ENCODE data around the gene GOLGA6L1.
"Not testable (repeated sequence)": the region's sequence is repeated elsewhere in the genome, so short reads cannot be mapped to it uniquely, and the experiment has no call there.

The GOLGA6L1 gene

GRCh38 chr15:23136722-23137121 lies at the start of gene GOLGA6L1:
TSS of gene GOLGA6L1 (minus strand) at chr15:23136822. CDS start at chr15:23136731, 91 bp downstream.
- not testable (repeated sequence) for DNase-seq (ENCODE audit: low read depth)

DNA sequence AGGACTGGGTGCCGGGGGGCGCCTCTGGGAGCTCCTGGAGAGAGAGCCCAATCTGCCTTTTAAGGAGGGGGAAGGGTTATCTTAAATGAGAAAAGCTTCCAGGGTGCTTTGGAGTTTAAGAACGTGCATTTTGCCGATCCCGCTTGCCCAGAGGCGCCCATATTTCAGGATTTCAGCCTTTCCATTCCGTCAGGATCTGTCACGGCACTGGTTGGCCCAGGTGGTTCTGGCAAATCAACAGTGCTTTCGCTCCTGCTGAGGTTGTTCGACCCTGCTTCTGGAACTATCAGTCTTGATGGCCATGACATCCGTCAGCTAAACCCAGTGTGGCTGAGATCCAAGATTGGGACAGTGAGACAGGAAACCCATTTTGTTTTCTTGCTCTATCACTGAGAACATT lies 44.6 kb upstream of the GOLGA6L1 start:
- not testable (repeated sequence) for DNase-seq (ENCODE audit: low read depth)

DNA sequence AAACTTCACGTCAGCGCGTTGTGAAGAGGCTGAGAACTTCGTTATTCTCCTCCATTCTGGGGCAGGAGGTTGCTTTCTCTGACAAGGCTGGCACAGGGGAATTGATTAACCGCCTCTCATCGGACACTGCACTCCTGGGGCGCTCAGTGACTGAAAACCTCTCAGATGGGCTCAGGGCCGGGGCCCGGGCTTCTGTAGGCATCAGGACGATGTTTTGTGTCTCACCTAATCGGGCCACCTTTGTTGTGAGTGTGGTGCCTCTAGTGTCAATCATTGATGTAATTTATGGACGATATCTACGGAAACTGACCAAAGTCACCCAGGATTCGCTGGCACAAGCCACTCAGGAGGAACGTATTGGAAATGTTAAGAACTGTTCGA lies 43.9 kb upstream of the GOLGA6L1 start:
- DNase-seq (ENCODE audit: low read depth) = not testable (repeated sequence)

DNA sequence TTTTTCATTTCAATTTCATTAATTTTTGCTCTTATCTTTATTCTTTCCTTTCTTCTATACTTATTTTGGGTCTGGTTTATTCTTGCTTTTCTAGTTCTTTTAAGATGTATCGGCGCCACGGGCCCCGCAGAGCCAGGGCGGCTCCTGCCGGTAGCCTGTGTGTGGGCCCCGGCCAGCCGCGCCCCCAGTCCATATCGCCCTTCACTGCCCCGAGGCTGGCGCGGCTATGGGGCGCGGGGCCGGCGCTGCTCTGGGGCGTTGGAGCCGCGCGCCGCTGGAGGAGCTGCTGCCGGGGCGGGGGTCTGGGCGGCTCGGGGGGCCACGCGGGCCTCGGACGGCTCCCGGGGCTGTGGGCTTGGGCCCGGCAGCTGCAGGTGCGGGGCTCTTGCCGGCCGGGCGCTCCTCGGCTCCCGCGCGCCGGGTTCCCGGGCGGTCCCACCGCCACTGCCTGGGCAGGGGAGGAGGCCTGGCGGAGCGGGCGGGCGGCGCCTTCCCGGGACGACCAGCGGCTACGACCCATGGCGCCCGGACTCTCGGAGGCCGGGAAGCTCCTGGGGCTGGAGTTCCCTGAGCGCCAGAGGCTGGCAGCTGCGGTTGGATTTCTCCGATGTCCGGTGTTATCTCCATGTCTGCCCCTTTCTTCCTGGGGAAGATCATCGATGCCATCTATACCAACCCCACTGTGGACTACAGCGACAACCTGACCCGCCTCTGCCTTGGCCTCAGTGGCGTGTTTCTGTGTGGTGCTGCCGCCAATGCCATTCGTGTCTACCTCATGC lies 43.3 kb upstream of the GOLGA6L1 start:
- DNase-seq (ENCODE audit: low read depth) = not testable (repeated sequence)

- DNase-seq (ENCODE audit: low read depth) = not testable (repeated sequence)
Measured at GRCh38 chr15:23176683-23177082, 40.1 kb upstream of the GOLGA6L1 start.

- DNase-seq (ENCODE audit: low read depth) = not testable (repeated sequence)
Measured at GRCh38 chr15:23175606-23176005, 39.0 kb upstream of the GOLGA6L1 start.

- not testable (repeated sequence) for DNase-seq (ENCODE audit: low read depth)
Measured at GRCh38 chr15:23174609-23175140, 38.1 kb upstream of the GOLGA6L1 start.

GRCh38 chr15:23132787-23133186 lies 3.8 kb downstream of the GOLGA6L1 start:
- not testable (repeated sequence) for DNase-seq (ENCODE audit: low read depth)

DNA sequence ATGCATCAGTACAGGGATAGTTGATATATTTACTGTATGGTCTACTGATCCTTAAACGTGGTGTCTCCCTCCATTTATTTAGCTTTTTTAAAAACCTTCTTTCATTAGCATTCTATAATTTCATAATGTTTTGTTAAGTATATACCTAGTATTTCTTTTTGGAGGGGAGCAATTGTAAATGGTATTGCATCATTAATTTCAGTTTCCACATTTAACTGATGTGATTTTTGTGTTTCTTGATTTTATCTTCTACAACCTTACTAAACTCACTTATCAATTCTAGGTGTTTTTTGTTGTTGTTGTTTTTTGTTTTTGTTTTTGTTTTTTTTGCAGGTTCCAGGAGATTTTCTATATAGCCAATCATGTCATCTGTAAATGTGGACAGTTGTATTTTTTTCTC lies 18.4 kb downstream of the GOLGA6L1 start:
- DNase-seq (ENCODE audit: low read depth) = no peak

DNA sequence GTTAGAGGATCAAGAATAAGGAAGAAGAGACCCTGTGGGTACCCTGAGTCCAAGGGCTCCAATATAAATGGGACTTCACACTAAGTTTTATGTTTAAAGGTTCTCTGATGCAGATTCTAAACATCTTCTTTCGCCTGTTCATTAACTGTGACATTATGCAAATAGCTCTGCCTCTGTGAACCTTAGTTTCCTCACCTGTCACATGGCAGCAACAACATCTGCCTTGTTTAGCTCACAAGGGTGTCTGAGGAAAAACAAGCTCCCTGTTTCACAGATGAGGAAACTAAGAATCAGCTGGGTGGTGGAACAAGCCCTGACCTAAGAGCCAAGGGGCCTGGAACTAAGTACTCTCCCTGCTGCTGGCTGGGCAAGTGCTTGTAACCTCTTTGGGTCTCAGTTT lies 40.8 kb downstream of the GOLGA6L1 start:
- DNase-seq (ENCODE audit: low read depth) = no peak

- DNase-seq (ENCODE audit: low read depth) = no peak
Measured at GRCh38 chr15:23083115-23083514, 53.5 kb downstream of the GOLGA6L1 start.

DNA sequence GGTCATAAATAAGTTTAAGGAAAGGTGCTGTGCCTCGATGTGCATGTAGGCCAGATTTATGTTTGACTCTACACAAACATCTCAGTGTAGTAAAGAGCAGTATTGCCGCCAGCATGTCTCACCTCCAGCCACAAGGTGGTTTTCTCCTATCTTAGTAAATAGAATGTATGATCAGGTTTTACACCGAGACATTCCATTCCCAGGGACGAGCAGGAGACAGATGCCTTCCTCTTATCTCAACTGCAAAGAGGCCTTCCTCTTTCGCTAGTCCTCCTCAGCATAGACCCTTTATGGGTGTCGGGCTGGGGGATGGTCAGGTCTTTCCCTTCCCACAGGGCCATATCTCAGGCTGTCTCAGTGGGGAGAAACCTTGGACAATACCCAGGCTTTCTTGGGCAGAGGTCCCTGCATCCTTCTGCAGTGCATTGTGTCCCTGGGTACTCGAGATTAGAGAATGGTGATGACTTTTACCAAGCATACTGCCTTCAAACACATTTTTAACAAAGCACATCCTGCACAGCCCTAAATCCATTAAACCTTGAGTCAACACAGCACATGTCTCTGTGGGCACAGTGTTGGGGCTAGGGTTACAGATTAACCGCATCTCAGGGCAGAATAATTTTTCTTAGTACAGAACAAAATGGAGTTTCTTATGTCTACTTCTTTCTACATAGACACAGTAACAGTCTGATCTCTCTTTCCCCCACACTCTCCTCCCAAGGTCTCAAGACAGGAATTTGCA lies 54.5 kb downstream of the GOLGA6L1 start:
- not testable (repeated sequence) for DNase-seq (ENCODE audit: low read depth)

- DNase-seq (ENCODE audit: low read depth) = no peak
Measured at GRCh38 chr15:23081271-23081670, 55.4 kb downstream of the GOLGA6L1 start.

DNA sequence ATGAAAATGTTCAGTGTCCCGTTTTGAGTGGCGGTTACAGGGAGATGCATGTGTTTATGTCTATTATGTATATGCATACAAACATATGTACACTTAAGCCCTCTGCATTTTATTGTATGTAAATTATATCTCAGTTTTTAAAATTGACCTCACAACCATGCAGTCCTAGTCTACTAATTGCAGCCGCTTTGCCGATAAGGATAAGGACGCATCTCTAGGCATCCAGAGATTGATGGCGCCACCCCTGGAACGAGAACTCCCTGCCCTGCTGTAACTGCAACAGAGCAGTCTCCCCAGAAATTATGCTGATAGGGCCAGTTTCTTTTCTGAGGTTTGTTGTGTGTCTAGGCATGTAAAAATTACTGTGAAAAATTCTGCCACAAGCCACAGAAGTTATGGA lies 56.9 kb downstream of the GOLGA6L1 start:
- DNase-seq (ENCODE audit: low read depth) = no peak

Measured in HS-27A (cell line).